Measurements from ENCODE around the gene GGCT. TPM values are rescaled to one million over a fixed set of nuclear protein-coding genes. Genes with fewer than 3 reads are reported as not detected.

Gene GGCT
- total RNA-seq, 8 experiments from 2014 or later: 31.6 to 71.6 (median 49.3) TPM

DNA sequence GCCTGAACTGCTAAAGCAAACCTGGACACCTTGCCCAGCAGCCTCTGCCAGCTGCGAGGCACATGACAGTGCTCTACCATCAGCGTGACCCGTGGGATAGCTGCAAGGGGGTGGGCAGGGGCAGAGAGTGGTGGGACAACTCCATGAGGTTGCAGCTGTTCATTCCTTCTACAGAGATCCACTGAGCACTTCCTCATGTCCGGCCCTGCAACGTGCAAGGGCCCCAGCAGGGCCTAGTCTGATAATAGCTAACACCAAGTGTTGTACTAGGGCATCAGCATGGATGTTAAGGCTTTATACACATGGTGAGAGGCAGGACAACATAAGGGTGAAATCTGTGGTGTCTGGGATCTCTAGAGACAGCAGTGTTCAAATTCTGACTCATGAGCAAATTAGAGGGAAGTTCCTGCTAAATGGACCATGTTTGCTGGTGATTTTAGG lies 40.4 kb downstream of the GGCT start:
- no peak overlapping the region for H3K27ac ChIP-seq
- peaks cover 12 to 16% of the 10 kb centered on the region in 2 donors for H3K4me1 ChIP-seq (replicated peaks in 1 of 2)
- WGBS, 10 experiments: 40 to 100% (median 90%) methylated on average over 1 to 4 of the region's 5 CpGs; no CpG with 5 or more reads in 3 of the 10 experiments
- in situ Hi-C loops (cut with MboI; ENCODE audit: low pct_unique_long_range_greater_than_20kb in 2 of 9, low sequenced_read_pairs in 9 of 9, unreplicated experiment in 9 of 9): no loop called here
- ATAC-seq (replicated peaks in 6 of 8): no peak
- no peak overlapping the region for H3K4me3 ChIP-seq

DNA sequence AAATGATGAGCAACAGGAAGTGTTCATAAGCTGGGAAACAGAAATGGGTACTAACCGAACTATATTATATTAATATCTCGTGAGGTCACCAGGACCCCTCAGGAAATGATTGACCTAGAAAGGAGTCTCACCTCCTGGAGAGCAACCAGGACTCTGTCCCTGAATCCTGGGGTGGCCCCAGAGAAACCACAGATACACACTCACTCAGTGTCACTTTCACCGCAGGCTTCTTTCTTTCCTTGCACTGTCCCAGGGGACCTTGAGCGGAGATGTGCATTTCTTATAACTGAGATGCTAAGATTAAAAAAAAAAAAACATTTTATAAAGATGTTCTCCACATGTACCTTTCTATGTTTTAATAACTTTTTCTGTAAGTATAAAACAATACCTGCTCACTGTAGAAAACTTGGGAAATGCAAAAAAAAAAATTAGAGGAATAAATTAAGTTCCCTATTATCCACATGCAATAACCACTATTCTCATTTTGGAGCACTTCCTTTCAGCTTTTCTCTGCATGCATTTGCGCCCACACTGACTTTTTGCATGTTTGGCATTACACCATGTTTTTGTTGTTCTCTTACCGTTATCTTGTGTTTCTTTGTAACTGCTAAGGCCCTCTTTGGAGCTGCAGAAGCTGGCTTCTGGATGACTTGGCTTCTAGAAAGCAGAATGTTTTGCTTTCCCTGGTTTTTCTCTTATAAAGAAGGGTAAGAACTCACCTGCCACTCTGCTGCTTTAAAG lies 41.1 kb downstream of the GGCT start:
- ATAC-seq (replicated peaks in 6 of 8): no peak
- no peak overlapping the region for H3K4me3 ChIP-seq
- H3K27ac ChIP-seq: no peak overlapping the region
- 71 to 95% (median 82%) methylated on average over 2 to 6 of the region's 6 CpGs; no CpG with 5 or more reads in 1 of the 10 experiments for WGBS, 10 experiments
- in situ Hi-C loops (cut with MboI; ENCODE audit: low pct_unique_long_range_greater_than_20kb in 2 of 9, low sequenced_read_pairs in 9 of 9, unreplicated experiment in 9 of 9): no loop called here
- H3K4me1 ChIP-seq (replicated peaks in 1 of 2): peaks cover 6 to 12% of the 10 kb centered on the region in 2 donors

DNA sequence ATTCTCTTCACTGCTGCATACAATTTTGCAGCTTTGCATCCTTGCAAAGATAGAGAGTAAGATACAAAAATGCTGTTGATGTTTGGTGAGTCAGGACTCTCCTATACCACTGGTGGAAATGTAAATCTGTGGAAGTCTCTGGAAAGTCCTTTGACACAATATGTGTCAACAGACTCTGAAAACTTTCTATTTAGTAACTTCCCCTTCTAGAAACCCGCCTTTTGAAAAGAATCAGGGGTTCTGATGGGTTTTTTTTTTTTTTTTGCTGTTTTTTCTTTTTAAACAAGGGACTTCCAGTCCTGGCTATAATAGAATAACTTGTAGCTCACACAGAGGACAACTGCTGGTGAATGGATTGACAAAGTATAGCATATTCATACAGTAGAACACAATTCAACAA lies 42.5 kb downstream of the GGCT start:
- 83 to 100% (median 100%) methylated on average over 1 of the region's 1 CpG; no CpG with 5 or more reads in 1 of the 10 experiments for WGBS, 10 experiments
- Histone ChIP-seq H3K27ac (no peak overlapping the region), H3K4me1 (replicated peaks in 1 of 2) (peaks cover 6 to 12% of the 10 kb centered on the region in 2 donors), H3K4me3 (no peak overlapping the region)
- in situ Hi-C loops (cut with MboI; ENCODE audit: low pct_unique_long_range_greater_than_20kb in 2 of 9, low sequenced_read_pairs in 9 of 9, unreplicated experiment in 9 of 9): no loop called here
- ATAC-seq (replicated peaks in 6 of 8): no peak

DNA sequence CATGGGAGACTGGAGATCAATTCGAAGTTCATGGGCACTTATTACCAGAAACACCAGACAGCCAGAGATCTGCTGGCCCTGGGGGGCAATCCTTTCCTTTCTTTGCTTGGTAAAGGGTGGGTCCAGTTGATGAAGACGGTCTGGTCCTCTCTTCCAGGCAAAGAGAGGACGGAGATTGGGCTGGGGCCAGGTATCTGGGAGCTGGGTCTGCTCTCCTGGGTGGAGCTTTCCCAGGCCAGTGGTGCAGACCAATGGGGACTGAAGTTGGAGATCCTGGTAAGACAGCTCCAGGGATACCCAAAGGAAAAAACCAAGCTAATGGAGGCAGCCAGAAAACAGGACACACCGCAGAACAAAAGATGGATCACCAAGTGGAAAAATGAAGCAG lies 44.4 kb downstream of the GGCT start:
- H3K4me3 ChIP-seq: no peak overlapping the region
- no peak overlapping the region for H3K27ac ChIP-seq
- H3K4me1 ChIP-seq (replicated peaks in 1 of 2): peaks cover 6 to 12% of the 10 kb centered on the region in 2 donors
- 20 to 95% (median 87%) methylated on average over 1 to 3 of the region's 4 CpGs; no CpG with 5 or more reads in 4 of the 10 experiments for WGBS, 10 experiments
- ATAC-seq (replicated peaks in 6 of 8): peak in 2 of 8 experiments; percentile 3 to 9
- in situ Hi-C loops (cut with MboI; ENCODE audit: low pct_unique_long_range_greater_than_20kb in 2 of 9, low sequenced_read_pairs in 9 of 9, unreplicated experiment in 9 of 9): no loop called here

DNA sequence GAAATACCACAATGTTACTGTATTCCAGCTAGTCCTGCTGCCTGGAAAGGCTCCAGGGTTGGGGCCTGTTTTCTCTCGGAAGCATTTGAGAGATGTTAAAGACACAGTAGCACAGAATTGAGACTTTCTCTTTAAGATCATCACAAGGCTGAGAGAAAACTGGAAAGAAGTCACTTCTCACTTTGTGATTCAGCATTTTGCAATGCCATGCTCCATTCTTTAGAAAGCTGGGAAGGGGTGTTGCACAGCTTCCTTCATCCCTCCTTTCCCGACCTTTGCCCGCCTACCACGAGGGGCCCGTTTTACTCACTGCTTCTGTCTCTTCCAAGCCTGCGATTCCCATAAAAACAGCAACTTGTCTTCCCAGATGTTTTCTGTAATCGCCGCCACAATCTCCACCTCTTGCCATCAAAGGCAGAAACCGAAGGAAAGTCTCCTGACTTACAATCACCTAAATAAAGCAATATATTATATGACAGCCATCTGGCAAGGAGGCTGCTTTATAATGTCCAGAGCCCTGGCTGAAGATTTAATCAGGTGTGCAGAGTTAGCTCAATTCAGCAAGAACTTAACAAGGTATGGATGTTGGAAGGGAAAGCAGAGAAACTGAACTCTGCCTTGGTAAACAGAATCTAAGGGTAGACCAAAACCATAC lies 44.9 kb downstream of the GGCT start:
- in situ Hi-C loops (cut with MboI; ENCODE audit: low pct_unique_long_range_greater_than_20kb in 2 of 9, low sequenced_read_pairs in 9 of 9, unreplicated experiment in 9 of 9): no loop called here
- WGBS, 10 experiments: 0 to 65% (median 44%) methylated on average over 1 to 9 of the region's 9 CpGs; no CpG with 5 or more reads in 2 of the 10 experiments
- no peak overlapping the region for H3K4me3 ChIP-seq
- ATAC-seq (replicated peaks in 6 of 8): peak; percentile 49 to 92 (median 72)
- H3K27ac ChIP-seq: no peak overlapping the region
- peaks cover 6 to 12% of the 10 kb centered on the region in 2 donors for H3K4me1 ChIP-seq (replicated peaks in 1 of 2)

DNA sequence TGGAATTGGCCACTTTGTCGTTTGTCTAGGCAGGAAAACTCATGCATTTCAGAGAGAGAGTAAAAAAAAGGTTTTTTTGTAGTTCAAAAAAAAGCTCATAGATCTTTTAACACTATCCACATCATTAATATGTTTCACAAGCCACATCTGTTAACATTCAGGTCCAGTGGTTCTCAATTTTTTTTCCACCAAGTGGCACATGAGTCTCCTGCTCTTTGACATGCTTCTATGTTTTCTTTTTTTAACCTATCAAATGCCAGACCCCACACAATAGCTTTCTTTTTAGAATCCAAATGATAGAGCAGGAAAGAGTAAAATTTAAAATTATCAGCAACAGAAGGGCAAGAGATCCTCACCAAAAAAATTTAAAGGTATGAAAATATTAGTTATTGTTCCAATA lies 46.3 kb downstream of the GGCT start:
- H3K4me3 ChIP-seq: no peak overlapping the region
- ATAC-seq (replicated peaks in 6 of 8): no peak
- H3K27ac ChIP-seq: no peak overlapping the region
- WGBS, 10 experiments: 0 to 88% (median 25%) methylated on average over 1 of the region's 1 CpG; no CpG with 5 or more reads in 3 of the 10 experiments
- H3K4me1 ChIP-seq (replicated peaks in 1 of 2): peaks cover 6 to 12% of the 10 kb centered on the region in 2 donors
- in situ Hi-C loops (cut with MboI; ENCODE audit: low pct_unique_long_range_greater_than_20kb in 2 of 9, low sequenced_read_pairs in 9 of 9, unreplicated experiment in 9 of 9): no loop called here

DNA sequence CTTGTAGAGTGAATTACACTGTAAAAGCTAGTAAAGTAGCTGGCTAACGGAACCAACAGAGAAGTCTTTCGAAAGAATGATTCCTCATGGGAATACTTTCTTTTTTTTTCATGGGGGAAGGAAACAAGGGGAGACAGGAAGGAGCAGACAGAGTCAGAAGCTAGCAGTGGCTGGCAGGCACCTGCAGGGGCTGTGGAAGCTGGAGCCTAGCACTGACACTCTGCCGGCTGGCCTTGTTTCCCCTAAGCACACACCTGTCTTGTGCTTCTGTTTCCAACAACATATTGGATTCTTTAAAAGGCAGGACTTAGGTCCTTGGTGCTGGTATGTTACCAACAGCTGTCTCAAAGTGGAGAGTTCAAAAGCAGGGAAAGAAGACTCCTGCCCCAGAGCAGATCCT lies 50.7 kb downstream of the GGCT start:
- H3K4me1 ChIP-seq (replicated peaks in 1 of 2): no peaks in the 10 kb centered on the region
- H3K27ac ChIP-seq: no peak overlapping the region
- no peak overlapping the region for H3K4me3 ChIP-seq
- ATAC-seq (replicated peaks in 6 of 8): no peak
- WGBS, 10 experiments: 71 to 100% (median 86%) methylated on average over 1 to 3 of the region's 3 CpGs; no CpG with 5 or more reads in 3 of the 10 experiments
- in situ Hi-C loops (cut with MboI; ENCODE audit: low pct_unique_long_range_greater_than_20kb in 2 of 9, low sequenced_read_pairs in 9 of 9, unreplicated experiment in 9 of 9): no loop called here

DNA sequence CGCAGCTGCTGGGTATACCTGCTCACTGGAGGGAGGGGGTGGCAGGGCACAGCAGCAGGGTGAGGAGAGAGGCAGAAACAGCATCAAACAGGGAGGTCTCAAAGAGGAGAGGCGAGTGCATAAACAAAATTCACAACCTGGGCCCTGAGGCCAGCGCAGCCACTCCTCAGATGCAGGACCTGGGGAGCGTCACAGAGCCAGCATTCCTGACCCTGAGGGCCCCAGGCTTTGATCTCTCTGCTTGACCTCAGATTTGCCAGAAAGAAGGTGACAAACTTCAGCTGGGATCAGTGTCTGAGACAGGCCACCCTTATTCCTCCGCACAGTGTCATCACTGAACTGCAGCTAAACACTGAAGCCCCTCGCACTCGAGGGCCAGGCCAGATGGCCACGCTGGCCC lies 51.6 kb downstream of the GGCT start:
- WGBS, 10 experiments: 71 to 100% (median 95%) methylated on average over 1 to 3 of the region's 8 CpGs; no CpG with 5 or more reads in 5 of the 10 experiments
- in situ Hi-C loops (cut with MboI; ENCODE audit: low pct_unique_long_range_greater_than_20kb in 2 of 9, low sequenced_read_pairs in 9 of 9, unreplicated experiment in 9 of 9): no loop called here
- Histone ChIP-seq H3K27ac (no peak overlapping the region), H3K4me1 (replicated peaks in 1 of 2) (no peaks in the 10 kb centered on the region), H3K4me3 (no peak overlapping the region)
- no peak for ATAC-seq (replicated peaks in 6 of 8)

DNA sequence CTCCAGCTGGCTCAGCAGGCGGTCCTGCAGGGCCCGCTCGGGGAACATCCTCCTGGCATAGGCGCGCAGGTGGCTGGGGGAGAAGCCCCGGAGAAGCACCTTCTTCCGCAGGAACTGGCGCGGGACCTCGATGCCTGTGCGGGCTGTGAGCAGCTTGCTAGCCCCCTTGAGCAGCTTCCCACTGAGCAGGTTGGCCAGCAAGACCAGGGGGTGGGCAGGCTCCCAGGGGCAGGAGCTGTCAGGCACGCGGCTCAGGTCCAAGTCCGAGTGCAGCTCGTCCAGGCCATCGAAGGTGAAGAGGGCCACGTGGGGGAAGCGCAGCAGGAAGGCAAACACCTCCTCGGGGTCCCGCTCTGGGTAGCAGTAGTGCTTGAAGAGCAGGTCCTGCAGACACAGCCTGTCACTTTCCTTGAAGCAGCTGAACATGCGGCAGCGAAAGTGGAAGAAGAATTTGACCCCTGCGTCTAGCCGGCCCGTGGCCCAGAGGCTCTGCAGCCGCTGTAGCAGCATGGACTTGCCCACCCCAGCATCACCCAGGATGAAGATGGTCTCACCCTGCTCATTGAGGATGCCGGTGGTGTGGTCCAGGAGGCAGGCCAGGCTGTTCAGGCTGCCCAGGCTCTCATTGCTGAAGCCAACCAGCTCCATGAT lies 52.2 kb downstream of the GGCT start:
- Histone ChIP-seq H3K4me3 (no peak overlapping the region), H3K27ac (no peak overlapping the region), H3K4me1 (replicated peaks in 1 of 2) (no peaks in the 10 kb centered on the region)
- in situ Hi-C loops (cut with MboI; ENCODE audit: low pct_unique_long_range_greater_than_20kb in 2 of 9, low sequenced_read_pairs in 9 of 9, unreplicated experiment in 9 of 9): no loop called here
- 90 to 100% (median 98%) methylated on average over 2 to 9 of the region's 27 CpGs; no CpG with 5 or more reads in 4 of the 10 experiments for WGBS, 10 experiments
- ATAC-seq (replicated peaks in 6 of 8): no peak

DNA sequence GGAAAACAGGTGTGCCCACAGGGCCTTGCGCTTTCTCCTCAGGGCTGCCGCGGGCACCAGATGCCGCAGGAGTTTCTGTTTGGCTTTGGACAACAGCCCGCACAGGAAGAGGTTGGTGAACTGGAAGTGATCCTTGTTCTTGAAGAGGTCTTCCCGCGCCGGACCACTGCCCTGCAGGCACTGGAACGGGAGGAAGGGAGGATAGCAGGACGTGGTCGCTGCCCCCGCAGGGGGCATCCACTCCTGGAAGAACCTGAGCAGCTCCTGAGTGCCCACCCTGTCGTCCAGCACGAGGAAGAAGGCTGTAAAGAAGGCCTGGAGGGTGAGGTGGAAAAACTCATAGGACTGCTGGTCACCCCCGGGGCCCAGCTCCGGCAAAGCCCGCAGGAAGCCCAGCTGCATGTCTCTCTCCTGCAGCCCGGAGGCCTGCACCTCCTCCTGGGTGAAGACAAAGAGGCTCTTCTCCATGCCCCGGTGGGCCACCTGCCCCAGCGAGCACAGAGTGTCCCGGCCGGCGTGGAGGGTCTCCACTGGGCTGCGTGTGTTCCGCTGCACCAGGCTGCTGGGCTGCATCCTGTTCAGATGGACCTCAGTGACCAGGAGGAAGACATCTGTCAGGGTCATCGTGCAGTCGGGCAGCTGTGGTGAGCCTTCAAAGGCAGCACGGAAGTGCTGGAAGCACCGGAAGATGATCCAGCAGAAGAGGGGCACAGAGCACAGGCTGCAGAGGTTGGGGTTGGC lies 52.9 kb downstream of the GGCT start:
- WGBS, 10 experiments: 20 to 100% (median 82%) methylated on average over 1 to 16 of the region's 29 CpGs; no CpG with 5 or more reads in 3 of the 10 experiments
- ATAC-seq (replicated peaks in 6 of 8): no peak
- Histone ChIP-seq H3K4me1 (replicated peaks in 1 of 2) (no peaks in the 10 kb centered on the region), H3K4me3 (no peak overlapping the region), H3K27ac (no peak overlapping the region)
- in situ Hi-C loops (cut with MboI; ENCODE audit: low pct_unique_long_range_greater_than_20kb in 2 of 9, low sequenced_read_pairs in 9 of 9, unreplicated experiment in 9 of 9): no loop called here

DNA sequence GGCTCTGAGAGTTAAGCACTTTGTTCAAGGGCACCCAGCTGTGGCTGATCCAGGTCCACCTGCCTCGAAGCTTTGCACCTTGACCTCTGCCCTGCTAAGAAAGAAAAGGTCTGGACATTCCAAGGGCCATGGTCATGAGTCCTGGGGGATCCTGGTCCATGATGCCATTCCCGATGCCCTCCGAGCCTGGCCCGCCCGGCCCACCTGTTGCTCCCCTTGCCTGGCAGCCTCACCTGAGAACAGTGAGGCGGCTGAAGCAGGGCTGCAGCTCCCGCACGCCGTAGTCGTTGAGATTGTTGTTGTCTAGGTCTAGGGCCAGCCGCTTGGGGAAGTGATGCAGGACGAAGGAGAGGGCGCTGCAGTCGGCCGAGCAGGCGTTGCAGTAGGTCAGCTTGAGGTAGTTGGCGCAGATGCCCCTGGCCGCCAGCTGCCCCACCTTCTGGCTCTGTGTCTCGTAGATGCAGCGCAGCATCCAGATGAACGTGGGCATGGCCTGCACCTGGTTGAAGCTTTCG lies 53.6 kb downstream of the GGCT start:
- H3K27ac ChIP-seq: no peak overlapping the region
- H3K4me1 ChIP-seq (replicated peaks in 1 of 2): no peaks in the 10 kb centered on the region
- no peak for ATAC-seq (replicated peaks in 6 of 8)
- no peak overlapping the region for H3K4me3 ChIP-seq
- WGBS, 10 experiments: 60 to 100% (median 97%) methylated on average over 1 to 6 of the region's 22 CpGs; no CpG with 5 or more reads in 7 of the 10 experiments
- in situ Hi-C loops (cut with MboI; ENCODE audit: low pct_unique_long_range_greater_than_20kb in 2 of 9, low sequenced_read_pairs in 9 of 9, unreplicated experiment in 9 of 9): no loop called here

DNA sequence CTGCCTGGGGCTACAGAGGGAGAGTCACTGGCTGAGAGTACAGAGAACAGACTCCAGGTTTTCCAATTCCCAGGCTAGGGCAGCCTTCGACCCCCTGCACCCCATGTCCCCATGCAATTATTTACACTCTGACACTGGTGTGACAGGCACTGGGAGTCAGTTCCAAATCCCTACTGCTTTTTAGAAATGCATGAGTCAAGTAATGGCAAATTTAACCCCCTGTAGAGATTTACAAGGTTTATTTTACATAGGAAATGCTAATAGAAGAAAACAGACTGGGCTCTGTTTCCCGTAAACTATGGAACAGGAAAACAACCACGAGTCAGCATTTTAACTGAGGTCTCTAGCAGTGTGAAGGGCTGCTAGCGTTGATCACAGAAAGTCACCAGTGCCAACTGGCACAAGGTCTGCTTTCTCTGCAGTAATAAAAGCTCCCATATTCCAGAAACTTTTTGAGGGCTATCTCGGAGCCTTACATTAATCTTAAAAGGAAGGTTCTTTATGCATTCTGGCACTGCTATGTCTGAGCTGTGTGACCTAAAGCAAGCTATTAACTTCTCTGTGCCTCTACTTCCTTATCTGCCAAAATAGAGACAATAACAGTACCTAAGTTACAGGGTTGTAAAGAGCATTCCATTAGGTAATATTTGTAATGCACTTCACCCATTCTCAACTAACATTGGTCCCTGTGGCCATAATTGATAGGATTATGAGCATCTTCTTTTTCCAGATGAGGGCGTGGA lies 54.2 kb downstream of the GGCT start:
- peak in 3 of 8 experiments; percentile 89 to 93 (median 90) for ATAC-seq (replicated peaks in 6 of 8)
- in situ Hi-C loops (cut with MboI; ENCODE audit: low pct_unique_long_range_greater_than_20kb in 2 of 9, low sequenced_read_pairs in 9 of 9, unreplicated experiment in 9 of 9): no loop called here
- Histone ChIP-seq H3K4me1 (replicated peaks in 1 of 2) (no peaks in the 10 kb centered on the region), H3K4me3 (no peak overlapping the region), H3K27ac (no peak overlapping the region)
- WGBS, 10 experiments: 17 to 75% (median 56%) methylated on average over 1 to 4 of the region's 6 CpGs; no CpG with 5 or more reads in 1 of the 10 experiments

All from motor neuron (in vitro differentiated cells).